Neural progenitor cell (in vitro differentiated cells): Measurements from ENCODE around the gene NUP50. TPM values are rescaled to one million over a fixed set of nuclear protein-coding genes. Genes with fewer than 3 reads are reported as not detected.

Experiments used
- DNase-seq: peaks from one replicate; pipeline ENCODE4 v3.0.0-alpha.2; 2016; ENCODE audit warnings: low spot score
- H2AFZ ChIP-seq: fragments of 200-600 bp; sonication (generic); replicated peaks from 2 replicates; pipeline ENCODE4 v1.6.1; 2016; ENCODE audit warnings: antibody characterized with exemption
- H3F3A ChIP-seq: fragments of 200-600 bp; sonication (generic); 2 replicates; pipeline ENCODE4 v1.6.1; 2016; ENCODE audit warnings: antibody characterized with exemption, low read depth
- H3K27ac ChIP-seq: fragments of 200-600 bp; sonication (generic); 2 replicates; pipeline ENCODE4 v1.5.1; 2016; ENCODE audit warnings: mild to moderate bottlenecking
- H3K27me3 ChIP-seq: fragments of 200-600 bp; sonication (generic); 2 replicates; pipeline ENCODE4 v1.6.1; 2016; ENCODE audit warnings: mild to moderate bottlenecking, moderate library complexity
- H3K36me3 ChIP-seq: fragments of 200-600 bp; sonication (generic); 2 replicates; pipeline ENCODE4 v1.5.1; 2016
- H3K4me1 ChIP-seq: fragments of 200-600 bp; sonication (generic); 2 replicates; pipeline ENCODE4 v1.6.1; 2016; ENCODE audit warnings: mixed run types
- H3K4me2 ChIP-seq: fragments of 200-600 bp; sonication (generic); 2 replicates; pipeline ENCODE4 v1.6.1; 2016
- H3K4me3 ChIP-seq: fragments of 200-600 bp; sonication (generic); 2 replicates; pipeline ENCODE4 v1.5.1; 2016
- H3K79me2 ChIP-seq: fragments of 200-600 bp; sonication (generic); 2 replicates; pipeline ENCODE4 v1.6.1; 2016; ENCODE audit warnings: low read depth
- H3K9ac ChIP-seq: fragments of 200-600 bp; sonication (generic); 2 replicates; pipeline ENCODE4 v1.6.1; 2016
- H3K9me3 ChIP-seq: fragments of 200-600 bp; sonication (generic); 2 replicates; pipeline ENCODE4 v1.5.1; 2016; ENCODE audit warnings: low read depth
- H4K20me1 ChIP-seq: fragments of 200-600 bp; sonication (generic); 2 replicates; pipeline ENCODE4 v1.6.1; 2016; ENCODE audit warnings: low read depth
- H3K27ac Mint-ChIP-seq: 3 replicates; pipeline ENCODE4 v1.8.0; 2021; ENCODE audit warnings: mixed read lengths
- H3K27me3 Mint-ChIP-seq: 2 replicates; pipeline ENCODE4 v1.8.0; 2022; ENCODE audit warnings: low read depth, mild to moderate bottlenecking, inconsistent platforms, moderate library complexity, mixed read lengths; ENCODE audit not compliant: insufficient read depth
- H3K36me3 Mint-ChIP-seq: 3 replicates; pipeline ENCODE4 v1.8.0; 2021; ENCODE audit warnings: mixed read lengths
- H3K4me1 Mint-ChIP-seq: 3 replicates; pipeline ENCODE4 v1.8.0; 2021; ENCODE audit warnings: mixed read lengths
- H3K4me3 Mint-ChIP-seq: 3 replicates; pipeline ENCODE4 v1.8.0; 2021; ENCODE audit warnings: mild to moderate bottlenecking, moderate library complexity, mixed read lengths
- H3K9me3 Mint-ChIP-seq: 3 replicates; pipeline ENCODE4 v1.8.0; 2020; ENCODE audit warnings: mixed read lengths
- CTCF ChIP-seq: fragments of 200-600 bp; sonication (generic); IDR thresholded peaks from 2 replicates; pipeline ENCODE4 v1.5.1; 2017; ENCODE audit warnings: antibody characterized with exemption, mild to moderate bottlenecking
- EZH2 ChIP-seq: fragments of 200-600 bp; sonication (generic); IDR thresholded peaks from 2 replicates; pipeline ENCODE4 v1.6.1; 2017; ENCODE audit warnings: antibody characterized with exemption, mild to moderate bottlenecking, moderate library complexity
- EZH2phosphoT487 ChIP-seq: fragments of 200-600 bp; sonication (generic); IDR thresholded peaks from 2 replicates; pipeline ENCODE4 v1.6.1; 2017; ENCODE audit warnings: antibody characterized with exemption
- total RNA-seq: library from RNA; depleted of rRNA; stranded (reverse); fragments of >200 nt; gene quantifications from 2 replicates; pipeline ENCODE4 v1.2.3, GENCODE V29; 2015; ENCODE audit warnings: low replicate concordance

Gene NUP50
- total RNA-seq, 1 donor from 2014 or later: 96.8 TPM

- Histone ChIP-seq H3K4me3 (no peak overlapping the region), H2AFZ (no peak overlapping the region), H3K27ac (no peak overlapping the region), H3K4me1 (peaks cover 13% of the 10 kb centered on the region), H3F3A (peaks cover 9% of the 10 kb centered on the region), H3K9me3 (no peaks in the 10 kb centered on the region), H3K79me2 (no peaks in the 10 kb centered on the region), H3K9ac (no peak overlapping the region), H3K4me2 (no peak overlapping the region), H3K36me3 (no peaks in the 10 kb centered on the region), H4K20me1 (no peaks in the 10 kb centered on the region), H3K27me3 (no peaks in the 10 kb centered on the region)
- peaks cover 8% of the 10 kb centered on the region for H3K9me3 Mint-ChIP-seq
- no peak overlapping the region for H3K27ac Mint-ChIP-seq
- peaks cover 11% of the 10 kb centered on the region for H3K4me1 Mint-ChIP-seq
- peaks cover 4% of the 10 kb centered on the region for H3K27me3 Mint-ChIP-seq
- no peak for DNase-seq
- H3K36me3 Mint-ChIP-seq: peaks cover 16% of the 10 kb centered on the region
- TF ChIP-seq EZH2phosphoT487 (no peak), CTCF (no peak), EZH2 (no peak)
- no peak overlapping the region for H3K4me3 Mint-ChIP-seq
These were observed 33.8 kb upstream of the NUP50 start for GRCh38 chr22:45129703-45130524.

DNA sequence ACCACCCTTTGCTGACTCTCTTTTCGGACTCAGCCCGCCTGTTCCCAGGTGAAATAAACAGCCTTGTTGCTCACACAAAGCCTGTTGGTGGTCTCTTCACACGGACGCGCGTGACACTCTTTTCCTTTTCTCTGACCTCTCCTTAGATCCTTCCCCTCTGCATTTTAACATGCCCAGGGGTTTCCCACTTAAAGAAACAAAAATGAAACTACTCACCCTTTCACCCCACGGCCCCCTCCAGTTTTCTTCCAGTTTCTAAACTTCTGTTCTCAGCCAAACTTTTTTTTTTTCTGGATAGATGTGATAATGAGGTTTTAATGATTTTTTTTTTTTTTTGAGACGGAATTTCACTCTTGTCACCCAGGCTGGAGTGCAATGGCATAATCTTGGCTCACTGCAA, 32.8 kb upstream of the NUP50 start:
- no peak overlapping the region for H3K27ac Mint-ChIP-seq
- no peaks in the 10 kb centered on the region for H3K79me2 ChIP-seq

GRCh38 chr22:45131749-45132148, 32.0 kb upstream of the NUP50 start:
- Histone ChIP-seq H3K4me3 (no peak overlapping the region), H3K4me1 (peaks cover 7% of the 10 kb centered on the region), H3K27ac (no peak overlapping the region), H3K79me2 (no peaks in the 10 kb centered on the region), H3K36me3 (no peaks in the 10 kb centered on the region), H3K9me3 (no peaks in the 10 kb centered on the region), H3K9ac (no peak overlapping the region), H3F3A (no peaks in the 10 kb centered on the region), H3K27me3 (no peaks in the 10 kb centered on the region), H3K4me2 (no peak overlapping the region), H2AFZ (no peak overlapping the region), H4K20me1 (no peaks in the 10 kb centered on the region)
- no peak for TF ChIP-seq EZH2
- Mint-ChIP-seq H3K27me3 (peaks cover 4% of the 10 kb centered on the region), H3K36me3 (peaks cover 20% of the 10 kb centered on the region), H3K4me1 (no peaks in the 10 kb centered on the region), H3K27ac (no peak overlapping the region), H3K4me3 (no peak overlapping the region), H3K9me3 (peaks cover 8% of the 10 kb centered on the region)
- no peak for DNase-seq

More for the DNA sequence above, 32.8 kb upstream of the NUP50 start:
- TF ChIP-seq CTCF (no peak), EZH2 (no peak), EZH2phosphoT487 (no peak)
- Mint-ChIP-seq H3K36me3 (peaks cover 20% of the 10 kb centered on the region), H3K27me3 (peaks cover 4% of the 10 kb centered on the region), H3K9me3 (peaks cover 8% of the 10 kb centered on the region), H3K4me1 (peaks cover 3% of the 10 kb centered on the region), H3K4me3 (no peak overlapping the region)
- H4K20me1 ChIP-seq: no peaks in the 10 kb centered on the region
- H2AFZ ChIP-seq: no peak overlapping the region
- no peak overlapping the region for H3K27ac ChIP-seq
- no peak overlapping the region for H3K9ac ChIP-seq
- H3K36me3 ChIP-seq: no peaks in the 10 kb centered on the region
- no peaks in the 10 kb centered on the region for H3F3A ChIP-seq
- no peak for DNase-seq
- no peaks in the 10 kb centered on the region for H3K27me3 ChIP-seq
- H3K4me3 ChIP-seq: no peak overlapping the region
- H3K4me2 ChIP-seq: no peak overlapping the region
- H3K9me3 ChIP-seq: no peaks in the 10 kb centered on the region
- peaks cover 7% of the 10 kb centered on the region for H3K4me1 ChIP-seq

GRCh38 chr22:45134313-45134712, 29.4 kb upstream of the NUP50 start:
- H3K9me3 Mint-ChIP-seq: peaks cover 8% of the 10 kb centered on the region
- Histone ChIP-seq H3K27me3 (no peaks in the 10 kb centered on the region), H3K4me1 (no peaks in the 10 kb centered on the region), H4K20me1 (no peaks in the 10 kb centered on the region), H3K36me3 (no peaks in the 10 kb centered on the region), H3K4me3 (no peak overlapping the region), H3K79me2 (no peaks in the 10 kb centered on the region), H3F3A (no peaks in the 10 kb centered on the region), H3K4me2 (no peak overlapping the region), H2AFZ (no peak overlapping the region), H3K27ac (no peak overlapping the region), H3K9ac (no peak overlapping the region), H3K9me3 (no peaks in the 10 kb centered on the region)
- H3K4me3 Mint-ChIP-seq: no peak overlapping the region
- H3K4me1 Mint-ChIP-seq: no peaks in the 10 kb centered on the region
- no peak for DNase-seq
- H3K27me3 Mint-ChIP-seq: no peaks in the 10 kb centered on the region
- peaks cover 20% of the 10 kb centered on the region for H3K36me3 Mint-ChIP-seq
- no peak for TF ChIP-seq CTCF
- H3K27ac Mint-ChIP-seq: no peak overlapping the region
